Right lobe of liver (tissue), 6 donors: Measurements from ENCODE around the gene AP1B1. TPM values are rescaled to one million over a fixed set of nuclear protein-coding genes. Genes with fewer than 3 reads are reported as not detected.
A peak's percentile ranks its signal among the peaks of the same experiment; 100 is the strongest.

Experiments used
- ATAC-seq, 4 donors: fragments of 200-7000 bp; cut with Tn5 transposase; one replicate each; pipeline ENCODE4 v1.9.1; 2020; ENCODE audit warnings: mild to moderate bottlenecking in 4 of 4, moderate library complexity in 4 of 4
- DNase-seq, 3 donors: peaks; one replicate each; pipeline ENCODE4 v3.0.0-alpha.2; 2020
- H3K27ac ChIP-seq, 3 donors: fragments of 200-600 bp; one replicate each; pipeline ENCODE4 v1.8.0; 2022
- H3K27me3 ChIP-seq, 2 donors: fragments of 200-600 bp; one replicate each; pipeline ENCODE4 v1.8.0; 2022
- H3K36me3 ChIP-seq, 4 donors: fragments of 200-600 bp; sonication (generic) in 1 of 4; one replicate each; pipeline versions ENCODE4 v1.5.1 to v1.8.0; 2017 to 2022; ENCODE audit warnings: control low read depth in 1 of 4
- H3K4me1 ChIP-seq, 4 donors: fragments of 200-600 bp; sonication (generic) in 1 of 4; one replicate each; pipeline versions ENCODE4 v1.5.1 to v1.8.0; 2017 to 2022; ENCODE audit warnings: control low read depth in 1 of 4
- H3K4me3 ChIP-seq, 3 donors: fragments of 200-600 bp; one replicate each; pipeline ENCODE4 v1.8.0; 2022
- H3K9me3 ChIP-seq, 4 donors: fragments of 200-600 bp; sonication (generic) in 1 of 4; one replicate each; pipeline versions ENCODE4 v1.5.1 to v1.8.0; 2017 to 2022; ENCODE audit warnings: control low read depth in 1 of 4
- POLR2A ChIP-seq: fragments of 450-650 bp; IDR thresholded peaks from one replicate; pipeline ENCODE4 v1.6.1; 2017; ENCODE audit warnings: antibody characterized with exemption, mild to moderate bottlenecking
- WGBS: methylation state at CpG from one replicate; pipeline ENCODE4 v1.1.6; 2018; ENCODE audit warnings: low coverage, low lambda C conversion rate; ENCODE audit not compliant: insufficient coverage; ENCODE audit errors: missing lambda C conversion rate; 5-methylcytosine and 5-hydroxymethylcytosine counted together
- intact Hi-C, 2 donors: fragments of 100-400 bp; cut with DNase I; formaldehyde crosslinking; loops; one replicate each; pipeline versions ENCODE4 v1.11.2 to v1.14.1; 2022
- total RNA-seq, 6 experiments: library from RNA; depleted of rRNA in 2 of 6; stranded (reverse); fragments of >200 nt in 2 of 6; fragmentation: NEBNext Ultra II Directional in 3 of 6; extraction: Animal tissue kit (Norgen Biotek cat#: 25700) in 3 of 6; gene quantifications; one replicate each; pipeline versions ENCODE4 v1.1.0 to v1.2.4, GENCODE V29; 2016 to 2023
- TF ChIP-seq, protein P1 (sequence below), 4 donors: fragments of 200-600 bp in 3 of 4; fragments of 450-650 bp in 1 of 4; IDR thresholded peaks; one replicate each; pipeline versions ENCODE4 v1.5.1 to v1.8.0; 2016 to 2022; ENCODE audit warnings: antibody characterized with exemption in 4 of 4, mild to moderate bottlenecking in 2 of 4
- donor health status: DM: no; HTN: yes; CAD: no.
- donor health status: DM: no; HTN: no; CAD: no.
- donor health status: DM: no; HTN: no; CAD: no.
- donor health status: DM: no; HTN: yes; CAD: no.
- donor health status: DM: no; HTN: yes; CAD: no.

The AP1B1 gene
- total RNA-seq, 6 experiments from 2014 or later = 35.7 to 63.2 (median 44.4) TPM

DNA sequence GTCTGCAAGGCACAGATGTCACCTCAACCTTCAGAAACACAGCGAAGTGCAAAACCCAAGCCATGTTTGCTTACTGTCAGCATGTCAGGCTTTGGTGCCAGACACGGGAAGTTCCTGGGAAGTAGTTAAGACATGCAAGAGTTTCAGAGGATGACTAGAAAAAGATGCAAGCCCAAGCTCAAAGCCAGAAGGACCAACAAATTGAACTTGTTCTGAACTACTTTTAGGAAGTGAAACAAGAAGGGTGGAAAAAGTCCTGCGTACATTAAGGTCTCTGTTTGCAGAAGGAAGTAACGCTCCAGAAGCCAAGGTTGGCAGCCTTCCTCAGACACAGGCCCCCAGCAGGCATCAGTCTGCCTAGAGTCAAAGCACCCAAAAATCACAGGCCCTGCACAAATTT, 2.6 kb downstream of the AP1B1 start:
- DNase-seq (peak in 1 of 3 donors; percentile 36), ATAC-seq (peak in 2 of 4 donors; percentile 3 to 14)
- Histone ChIP-seq H3K4me1 (peaks cover 0 to 61% (median 23%) of the 10 kb centered on the region in 4 donors), H3K27ac (peak overlapping the region in 1 of 3 donors; percentile 51), H3K9me3 (no peaks in the 10 kb centered on the region), H3K4me3 (no peak overlapping the region), H3K36me3 (no peaks in the 10 kb centered on the region), H3K27me3 (no peaks in the 10 kb centered on the region)
- 5% methylated on average over 4 of the region's 4 CpGs for WGBS
- intact Hi-C loops = no loop called here
- TF ChIP-seq POLR2A = no peak

DNA sequence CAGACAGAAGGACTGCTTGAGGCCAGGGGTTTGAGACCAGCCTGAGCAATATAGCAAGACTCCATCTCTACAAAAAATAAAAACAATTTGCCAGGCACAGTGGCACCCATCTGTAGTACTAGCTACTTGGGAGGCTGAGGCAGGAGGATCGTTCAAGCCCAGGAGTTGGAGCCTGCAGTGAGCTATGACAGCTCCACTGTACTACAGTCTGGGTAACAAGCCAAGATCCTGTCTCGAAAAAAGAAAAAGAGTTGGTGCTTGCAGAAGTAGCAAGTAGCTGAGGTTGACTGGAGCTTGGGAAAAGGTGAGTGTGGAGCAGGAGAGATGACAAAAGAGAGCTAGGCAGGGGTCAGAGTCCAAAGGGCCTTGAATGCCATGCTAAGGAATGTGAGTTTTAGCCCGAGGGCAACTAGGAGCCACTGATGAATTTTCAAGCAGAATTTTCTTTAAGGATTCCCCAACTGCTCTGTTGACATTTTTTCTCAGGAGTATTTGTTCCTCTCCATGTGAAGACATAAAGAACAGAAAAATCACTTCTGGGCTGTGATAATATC, 3.1 kb downstream of the AP1B1 start:
- H3K27ac ChIP-seq = peak overlapping the region in 1 of 3 donors; percentile 25
- no peaks in the 10 kb centered on the region for H3K27me3 ChIP-seq
- intact Hi-C loops = no loop called here
- no peaks in the 10 kb centered on the region for H3K36me3 ChIP-seq
- no peak overlapping the region for H3K4me3 ChIP-seq
- ATAC-seq (no peak), DNase-seq (peak in 1 of 3 donors; percentile 34)
- peaks cover 0 to 61% (median 23%) of the 10 kb centered on the region in 4 donors for H3K4me1 ChIP-seq
- TF ChIP-seq, protein P1, sequence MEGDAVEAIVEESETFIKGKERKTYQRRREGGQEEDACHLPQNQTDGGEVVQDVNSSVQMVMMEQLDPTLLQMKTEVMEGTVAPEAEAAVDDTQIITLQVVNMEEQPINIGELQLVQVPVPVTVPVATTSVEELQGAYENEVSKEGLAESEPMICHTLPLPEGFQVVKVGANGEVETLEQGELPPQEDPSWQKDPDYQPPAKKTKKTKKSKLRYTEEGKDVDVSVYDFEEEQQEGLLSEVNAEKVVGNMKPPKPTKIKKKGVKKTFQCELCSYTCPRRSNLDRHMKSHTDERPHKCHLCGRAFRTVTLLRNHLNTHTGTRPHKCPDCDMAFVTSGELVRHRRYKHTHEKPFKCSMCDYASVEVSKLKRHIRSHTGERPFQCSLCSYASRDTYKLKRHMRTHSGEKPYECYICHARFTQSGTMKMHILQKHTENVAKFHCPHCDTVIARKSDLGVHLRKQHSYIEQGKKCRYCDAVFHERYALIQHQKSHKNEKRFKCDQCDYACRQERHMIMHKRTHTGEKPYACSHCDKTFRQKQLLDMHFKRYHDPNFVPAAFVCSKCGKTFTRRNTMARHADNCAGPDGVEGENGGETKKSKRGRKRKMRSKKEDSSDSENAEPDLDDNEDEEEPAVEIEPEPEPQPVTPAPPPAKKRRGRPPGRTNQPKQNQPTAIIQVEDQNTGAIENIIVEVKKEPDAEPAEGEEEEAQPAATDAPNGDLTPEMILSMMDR (IDR thresholded peaks at IDR 0.05) = no peak
- no peak for TF ChIP-seq POLR2A
- WGBS = 56% methylated on average over 3 of the region's 3 CpGs
- no peaks in the 10 kb centered on the region for H3K9me3 ChIP-seq

GRCh38 chr22:29383740-29384139, 4.6 kb downstream of the AP1B1 start:
- intact Hi-C loops = no loop called here
- TF ChIP-seq POLR2A = no peak
- TF ChIP-seq, protein P1 (IDR thresholded peaks at IDR 0.05) = no peak
- DNase-seq = peak in 1 of 3 donors; percentile 13
- Histone ChIP-seq H3K4me1 (peaks cover 0 to 57% (median 23%) of the 10 kb centered on the region in 4 donors), H3K36me3 (no peaks in the 10 kb centered on the region), H3K27me3 (no peaks in the 10 kb centered on the region), H3K27ac (peak overlapping the region in 1 of 3 donors; percentile 54), H3K9me3 (no peaks in the 10 kb centered on the region), H3K4me3 (no peak overlapping the region)
- ATAC-seq = no peak
- WGBS = 90% methylated on average over 1 of the region's 1 CpG

DNA sequence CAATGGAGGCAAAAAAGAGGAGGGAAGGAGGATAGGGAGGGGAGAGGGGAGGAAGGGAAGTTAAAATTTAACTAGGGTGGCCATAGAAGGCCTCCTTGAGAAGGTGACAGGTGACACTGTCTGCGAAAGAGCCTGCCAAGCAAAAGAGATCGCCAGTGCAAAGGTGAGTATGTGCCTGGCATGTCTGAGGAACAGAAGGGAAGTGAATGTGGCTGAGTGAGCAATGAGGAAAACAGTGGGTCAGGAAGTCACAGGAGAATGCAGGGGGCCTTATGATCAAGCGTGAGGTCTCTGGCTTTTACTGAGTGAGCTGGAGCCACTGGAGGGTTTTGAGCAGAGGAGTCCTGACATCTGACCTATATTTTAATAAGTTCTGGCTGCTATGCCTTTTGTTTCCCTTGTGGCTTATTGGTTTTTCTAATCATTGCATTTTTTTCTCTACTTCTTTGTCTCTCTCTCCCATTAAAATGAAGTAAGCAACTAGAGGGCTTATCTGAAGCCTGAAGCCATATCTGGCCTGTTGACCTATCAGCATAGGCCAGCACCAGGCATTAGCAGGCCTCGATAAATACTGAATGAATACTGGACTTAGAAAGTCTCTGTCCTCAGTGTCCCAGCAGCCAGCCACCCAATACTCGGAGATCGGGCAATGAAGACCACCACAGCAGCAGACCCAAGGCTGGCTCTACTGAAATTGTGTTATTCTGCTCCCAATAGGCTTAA, 5.6 kb downstream of the AP1B1 start:
- H3K36me3 ChIP-seq = no peaks in the 10 kb centered on the region
- WGBS = 47% methylated on average over 6 of the region's 6 CpGs
- DNase-seq (peak in 1 of 3 donors; percentile 19), ATAC-seq (peak; percentile 40 to 62 (median 48))
- intact Hi-C loops = no loop called here
- H3K9me3 ChIP-seq = no peaks in the 10 kb centered on the region
- peak overlapping the region; percentile 24 to 54 (median 26) for H3K27ac ChIP-seq
- H3K27me3 ChIP-seq = no peaks in the 10 kb centered on the region
- no peak for TF ChIP-seq POLR2A
- TF ChIP-seq, protein P1 (IDR thresholded peaks at IDR 0.05) = no peak
- H3K4me1 ChIP-seq = peaks cover 0 to 57% (median 23%) of the 10 kb centered on the region in 4 donors
- no peak overlapping the region for H3K4me3 ChIP-seq

GRCh38 chr22:29380856-29381255, 7.5 kb downstream of the AP1B1 start:
- Histone ChIP-seq H3K27me3 (no peaks in the 10 kb centered on the region), H3K4me3 (no peak overlapping the region), H3K9me3 (no peaks in the 10 kb centered on the region), H3K27ac (no peak overlapping the region), H3K4me1 (peaks cover 0 to 42% (median 15%) of the 10 kb centered on the region in 4 donors), H3K36me3 (peaks cover 0 to 4% (median 0%) of the 10 kb centered on the region in 4 donors)
- no peak for DNase-seq
- ATAC-seq = no peak
- TF ChIP-seq, protein P1 (IDR thresholded peaks at IDR 0.05) = no peak
- TF ChIP-seq POLR2A = no peak
- 56% methylated on average over 3 of the region's 6 CpGs for WGBS
- intact Hi-C loops = no loop called here
